CD14-positive monocyte (primary cell): ENCODE measurements around the gene NFAM1. TPM values are rescaled to one million over a fixed set of nuclear protein-coding genes. Genes with fewer than 3 reads are reported as not detected.

ENCODE experiments used
- DNase-seq, 3 donors: peaks; one replicate each; pipeline ENCODE4 v3.0.0-alpha.2; 2011 to 2022
- H2AFZ ChIP-seq: 2 replicates; pipeline ENCODE4 v1.6.0; 2012; ENCODE audit warnings: mild to moderate bottlenecking, low read depth, low read length, inconsistent platforms; ENCODE audit not compliant: insufficient read depth, poor library complexity, severe bottlenecking
- H3K27ac ChIP-seq, 2 donors: 1 replicate in 1 of 2; 2 replicates in 1 of 2; pipeline ENCODE4 v1.5.1; 2012 to 2013; ENCODE audit warnings: low read length in 2 of 2, control low read depth in 1 of 2, inconsistent platforms in 1 of 2, low read depth in 1 of 2, mild to moderate bottlenecking in 1 of 2
- H3K27me3 ChIP-seq, 2 donors: one replicate each; pipeline versions ENCODE4 v1.6.0 to v1.6.1; 2011 to 2013; ENCODE audit warnings: low read length in 2 of 2; ENCODE audit not compliant: control insufficient read depth in 2 of 2, insufficient read depth in 2 of 2
- H3K36me3 ChIP-seq, 2 donors: replicated peaks in 1 of 2; 1 replicate in 1 of 2; 2 replicates in 1 of 2; pipeline versions ENCODE4 v1.5.1 to v1.6.1; 2012 to 2013; ENCODE audit warnings: low read length in 2 of 2, control low read depth in 1 of 2, inconsistent platforms in 1 of 2, mild to moderate bottlenecking in 1 of 2; ENCODE audit not compliant: insufficient read depth in 2 of 2, control insufficient read depth in 1 of 2
- H3K4me1 ChIP-seq, 2 donors: 1 replicate in 1 of 2; 2 replicates in 1 of 2; pipeline versions ENCODE4 v1.5.1 to v1.6.1; 2012 to 2013; ENCODE audit warnings: low read length in 2 of 2, control low read depth in 1 of 2, inconsistent platforms in 1 of 2, mild to moderate bottlenecking in 1 of 2, moderate library complexity in 1 of 2; ENCODE audit not compliant: insufficient read depth in 2 of 2, control insufficient read depth in 1 of 2
- H3K4me2 ChIP-seq: replicated peaks from 2 replicates; pipeline ENCODE3; 2012; ENCODE audit warnings: low read length, moderate library complexity, mild to moderate bottlenecking; ENCODE audit not compliant: poor library complexity, severe bottlenecking; ENCODE audit errors: extremely low read depth
- H3K4me3 ChIP-seq, 3 experiments: fragments of 200-600 bp in 1 of 3; sonication (generic) in 1 of 3; replicated peaks in 1 of 3; 1 replicate in 2 of 3; 2 replicates in 1 of 3; pipeline ENCODE4 v1.5.1; 2011 to 2013; ENCODE audit warnings: low read length in 3 of 3, mild to moderate bottlenecking in 3 of 3, control low read depth in 2 of 3, low read depth in 2 of 3, inconsistent platforms in 1 of 3, moderate library complexity in 1 of 3
- H3K79me2 ChIP-seq: 2 replicates; pipeline ENCODE4 v1.6.0; 2012; ENCODE audit warnings: mild to moderate bottlenecking, control low read depth, inconsistent platforms, low read length, moderate library complexity; ENCODE audit not compliant: insufficient read depth
- H3K9ac ChIP-seq: 2 replicates; pipeline ENCODE4 v1.6.0; 2017; ENCODE audit warnings: low read length, mild to moderate bottlenecking; ENCODE audit not compliant: insufficient read depth, poor library complexity, severe bottlenecking
- H3K9me3 ChIP-seq, 2 donors: replicated peaks in 1 of 2; 1 replicate in 1 of 2; 2 replicates in 1 of 2; pipeline versions ENCODE4 v1.5.1 to v1.6.1; 2012 to 2013; ENCODE audit warnings: low read length in 2 of 2, control low read depth in 1 of 2; ENCODE audit not compliant: control insufficient read depth in 1 of 2, insufficient read depth in 1 of 2
- H4K20me1 ChIP-seq: 2 replicates; pipeline ENCODE4 v1.6.0; 2012; ENCODE audit warnings: mild to moderate bottlenecking, low read length, control low read depth, moderate library complexity; ENCODE audit not compliant: insufficient read depth
- H3K27ac Mint-ChIP-seq, 7 donors: one replicate each; pipeline ENCODE4 v1.8.0; 2020; ENCODE audit warnings: mild to moderate bottlenecking in 7 of 7, mixed read lengths in 7 of 7, moderate library complexity in 6 of 7, inconsistent platforms in 2 of 7
- H3K27me3 Mint-ChIP-seq, 3 donors: one replicate each; pipeline ENCODE4 v1.8.0; 2021 to 2022; ENCODE audit warnings: low read depth in 3 of 3, mild to moderate bottlenecking in 3 of 3, mixed read lengths in 3 of 3, moderate library complexity in 3 of 3, inconsistent platforms in 1 of 3
- H3K36me3 Mint-ChIP-seq, 2 donors: one replicate each; pipeline ENCODE4 v1.8.0; 2020; ENCODE audit warnings: mixed read lengths in 2 of 2, inconsistent platforms in 1 of 2, mild to moderate bottlenecking in 1 of 2
- H3K4me1 Mint-ChIP-seq: one replicate; pipeline ENCODE4 v1.8.0; 2020; ENCODE audit warnings: mild to moderate bottlenecking, mixed read lengths
- H3K4me3 Mint-ChIP-seq, 2 donors: one replicate each; pipeline ENCODE4 v1.8.0; 2020; ENCODE audit warnings: mild to moderate bottlenecking in 2 of 2, mixed read lengths in 2 of 2, moderate library complexity in 1 of 2
- H3K9me3 Mint-ChIP-seq, 7 donors: one replicate each; pipeline ENCODE4 v1.8.0; 2020 to 2022; ENCODE audit warnings: mixed read lengths in 7 of 7, mild to moderate bottlenecking in 6 of 7, moderate library complexity in 6 of 7, inconsistent platforms in 2 of 7
- WGBS: methylation state at CpG from one replicate; pipeline ENCODE4 v1.1.5; 2013; ENCODE audit warnings: missing lambda C conversion rate; ENCODE audit not compliant: insufficient coverage; 5-methylcytosine and 5-hydroxymethylcytosine counted together
- intact Hi-C, 2 donors: fragments of 100-400 bp; cut with micrococcal nuclease; formaldehyde crosslinking; loops; one replicate each; pipeline versions ENCODE4 v1.15.0 to v1.15.1; 2023
- polyA plus RNA-seq, 3 donors: library from polyadenylated mRNA; depleted of rRNA in 1 of 3; unstranded in 2 of 3; stranded (reverse) in 1 of 3; fragments of 300-500 nt in 2 of 3; fragments of >200 nt in 1 of 3; fragmentation: Illumina TruSeq in 2 of 3; gene quantifications; 1 replicate in 2 of 3; 2 replicates in 1 of 3; pipeline ENCODE4 v1.2.3, GENCODE V29; 2012 to 2021
- TF ChIP-seq, protein P1 (sequence below): fragments of 200-600 bp; IDR thresholded peaks from one replicate; pipeline ENCODE4 v1.8.0; 2022; ENCODE audit warnings: antibody characterized with exemption, mild to moderate bottlenecking

Gene NFAM1
- polyA plus RNA-seq, 3 donors: 36.0 to 71.0 (median 69.7) TPM

DNA sequence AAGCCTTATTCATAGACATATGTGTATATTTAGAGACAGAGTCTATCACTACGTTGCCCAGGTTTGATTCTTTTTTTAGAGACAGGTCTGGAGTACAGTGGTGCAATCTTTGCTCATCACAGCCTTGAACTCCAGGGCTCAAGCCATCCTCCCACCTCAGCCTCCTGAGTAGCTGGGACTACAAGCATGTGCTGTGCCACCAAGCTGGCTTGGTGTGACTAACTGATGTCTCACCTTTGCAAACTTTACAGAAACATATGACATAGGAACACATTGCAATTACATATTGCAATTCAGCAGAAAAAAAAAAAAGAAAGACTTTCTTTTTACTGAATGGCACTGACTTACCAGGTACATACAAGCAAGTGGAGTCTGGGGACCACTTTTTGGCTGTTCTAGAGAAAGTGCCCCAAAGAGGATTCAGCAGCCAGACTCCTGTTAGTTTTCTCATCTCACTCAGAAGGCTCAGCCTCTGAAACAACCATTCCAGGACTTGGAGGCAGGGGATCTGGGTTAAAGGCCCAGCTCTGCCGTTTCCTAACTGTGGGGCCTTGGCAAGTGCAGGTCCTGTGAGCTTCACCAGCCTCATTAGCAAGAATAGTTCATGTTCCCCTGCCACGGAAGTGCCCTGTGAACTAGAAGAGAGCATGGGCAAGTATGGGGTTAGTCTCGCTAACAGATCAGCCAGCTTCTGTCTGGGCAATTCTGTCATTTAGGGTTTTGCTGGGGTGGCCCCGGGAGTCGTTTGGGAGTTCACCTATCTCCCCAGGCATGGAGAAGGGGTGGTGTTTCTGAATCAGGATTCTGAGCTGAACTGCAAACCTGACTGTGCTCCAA is 11.3 kb upstream of the NFAM1 start:
- no peak for DNase-seq

DNA sequence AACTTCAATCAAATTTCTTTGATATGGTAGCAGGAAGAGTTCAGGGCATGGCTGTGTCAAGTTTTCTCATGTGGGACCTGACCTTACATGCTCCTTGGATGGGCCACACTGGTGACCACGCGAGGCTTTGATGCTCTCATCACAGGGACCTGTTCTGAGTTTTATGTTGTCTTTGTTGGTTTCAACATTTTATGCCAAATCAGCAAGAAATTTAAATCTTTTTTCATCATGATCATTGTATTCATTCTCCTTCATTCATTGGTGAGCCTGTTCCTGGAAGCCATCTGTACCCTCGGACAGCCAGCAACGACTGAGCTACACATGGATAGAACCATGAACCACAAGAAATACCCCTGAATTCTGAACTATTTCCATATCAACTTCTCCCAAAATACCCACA is 10.5 kb upstream of the NFAM1 start:
- no peak for DNase-seq
- Histone ChIP-seq H4K20me1 (no peaks in the 10 kb centered on the region), H2AFZ (no peak overlapping the region), H3K27me3 (no peaks in the 10 kb centered on the region), H3K4me1 (peaks cover 56 to 60% of the 10 kb centered on the region in 2 donors), H3K9me3 (no peaks in the 10 kb centered on the region), H3K79me2 (no peaks in the 10 kb centered on the region), H3K9ac (no peak overlapping the region), H3K4me3 (no peak overlapping the region), H3K36me3 (no peaks in the 10 kb centered on the region), H3K27ac (no peak overlapping the region), H3K4me2 (no peak overlapping the region)
- intact Hi-C loops: loop anchor here in 1 of 2 donors (5.0 kb wide), 1 partner anchor 350 kb away; the partner anchor contains the start of gene NDUFA6
- H3K4me1 Mint-ChIP-seq: peaks cover 55% of the 10 kb centered on the region
- no peak overlapping the region for H3K27ac Mint-ChIP-seq
- peaks cover 1 to 6% (median 3%) of the 10 kb centered on the region in 3 donors for H3K27me3 Mint-ChIP-seq
- TF ChIP-seq, protein P1, sequence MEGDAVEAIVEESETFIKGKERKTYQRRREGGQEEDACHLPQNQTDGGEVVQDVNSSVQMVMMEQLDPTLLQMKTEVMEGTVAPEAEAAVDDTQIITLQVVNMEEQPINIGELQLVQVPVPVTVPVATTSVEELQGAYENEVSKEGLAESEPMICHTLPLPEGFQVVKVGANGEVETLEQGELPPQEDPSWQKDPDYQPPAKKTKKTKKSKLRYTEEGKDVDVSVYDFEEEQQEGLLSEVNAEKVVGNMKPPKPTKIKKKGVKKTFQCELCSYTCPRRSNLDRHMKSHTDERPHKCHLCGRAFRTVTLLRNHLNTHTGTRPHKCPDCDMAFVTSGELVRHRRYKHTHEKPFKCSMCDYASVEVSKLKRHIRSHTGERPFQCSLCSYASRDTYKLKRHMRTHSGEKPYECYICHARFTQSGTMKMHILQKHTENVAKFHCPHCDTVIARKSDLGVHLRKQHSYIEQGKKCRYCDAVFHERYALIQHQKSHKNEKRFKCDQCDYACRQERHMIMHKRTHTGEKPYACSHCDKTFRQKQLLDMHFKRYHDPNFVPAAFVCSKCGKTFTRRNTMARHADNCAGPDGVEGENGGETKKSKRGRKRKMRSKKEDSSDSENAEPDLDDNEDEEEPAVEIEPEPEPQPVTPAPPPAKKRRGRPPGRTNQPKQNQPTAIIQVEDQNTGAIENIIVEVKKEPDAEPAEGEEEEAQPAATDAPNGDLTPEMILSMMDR: no peak
- no peaks in the 10 kb centered on the region for H3K36me3 Mint-ChIP-seq
- WGBS: 100% methylated on average over 1 of the region's 4 CpGs
- peaks cover 0 to 4% (median 0%) of the 10 kb centered on the region in 7 donors for H3K9me3 Mint-ChIP-seq
- no peak overlapping the region for H3K4me3 Mint-ChIP-seq

More for the DNA sequence above, 11.3 kb upstream of the NFAM1 start:
- Histone ChIP-seq H4K20me1 (no peaks in the 10 kb centered on the region), H3K36me3 (no peaks in the 10 kb centered on the region), H3K27ac (peak overlapping the region; percentile 84 to 95), H2AFZ (peak overlapping the region; percentile 96), H3K27me3 (no peaks in the 10 kb centered on the region), H3K4me3 (peak overlapping the region in 2 of 3 experiments; percentile 54 to 83), H3K4me2 (peak overlapping the region; percentile 97), H3K4me1 (peaks cover 50 to 53% of the 10 kb centered on the region in 2 donors), H3K9me3 (no peaks in the 10 kb centered on the region), H3K79me2 (no peaks in the 10 kb centered on the region), H3K9ac (peak overlapping the region; percentile 78)
- Mint-ChIP-seq H3K4me1 (peaks cover 49% of the 10 kb centered on the region), H3K4me3 (peak overlapping the region; percentile 77 to 83), H3K27me3 (peaks cover 1 to 6% (median 3%) of the 10 kb centered on the region in 3 donors), H3K9me3 (peaks cover 0 to 4% (median 0%) of the 10 kb centered on the region in 7 donors), H3K36me3 (no peaks in the 10 kb centered on the region), H3K27ac (peak overlapping the region in 6 of 7 donors; percentile 75 to 95 (median 92))
- intact Hi-C loops: loop anchor here in 1 of 2 donors (1.0 to 5.0 kb wide), 2 partner anchors 274 to 351 kb away; partner anchors contain the start of gene NDUFA6
- WGBS: 55% methylated on average over 4 of the region's 6 CpGs
- TF ChIP-seq, protein P1: no peak
